ENCODE measurements around the gene KRTAP10-8.

GRCh38 chr21:44564099-44564498 is 47.8 kb upstream of the KRTAP10-8 start:
- TF ChIP-seq CTCF (IDR thresholded peaks at IDR 0.05) (no peak), EP300 (IDR thresholded peaks at IDR 0.05) (no peak), POLR2AphosphoS5 (IDR thresholded peaks at IDR 0.05) (no peak)
